Measurements from ENCODE around the gene ZNF592.
"Not testable (repeated sequence)": the region's sequence is repeated elsewhere in the genome, so short reads cannot be mapped to it uniquely, and the experiment has no call there.

Gene ZNF592

GRCh38 chr15:84748274-84749110 lies at the start of gene ZNF592:
TSS of gene ZNF592 (plus strand) at chr15:84748592. CDS start at chr15:84782676, 34,084 bp downstream.
- in situ Hi-C loops (cut with MboI; ENCODE audit: low pct_unique_long_range_greater_than_20kb, low sequenced_read_pairs): no loop called here
- peak; percentile 30 for DNase-seq

GRCh38 chr15:84699538-84700191 lies 48.7 kb upstream of the ZNF592 start:
- in situ Hi-C loops (cut with MboI; ENCODE audit: low pct_unique_long_range_greater_than_20kb, low sequenced_read_pairs): no loop called here
- no peak for DNase-seq

- in situ Hi-C loops (cut with MboI; ENCODE audit: low pct_unique_long_range_greater_than_20kb, low sequenced_read_pairs): no loop called here
- DNase-seq: no peak
Observed at GRCh38 chr15:84702961-84703482, 45.4 kb upstream of the ZNF592 start.

GRCh38 chr15:84703808-84704207 lies 44.6 kb upstream of the ZNF592 start:
- in situ Hi-C loops (cut with MboI; ENCODE audit: low pct_unique_long_range_greater_than_20kb, low sequenced_read_pairs): no loop called here
- no peak for DNase-seq

- in situ Hi-C loops (cut with MboI; ENCODE audit: low pct_unique_long_range_greater_than_20kb, low sequenced_read_pairs): no loop called here
- DNase-seq: no peak
Observed at GRCh38 chr15:84714372-84714771, 34.0 kb upstream of the ZNF592 start.

- in situ Hi-C loops (cut with MboI; ENCODE audit: low pct_unique_long_range_greater_than_20kb, low sequenced_read_pairs): no loop called here
- peak; percentile 50 for DNase-seq
Observed at GRCh38 chr15:84714821-84715220, 33.6 kb upstream of the ZNF592 start.

DNA sequence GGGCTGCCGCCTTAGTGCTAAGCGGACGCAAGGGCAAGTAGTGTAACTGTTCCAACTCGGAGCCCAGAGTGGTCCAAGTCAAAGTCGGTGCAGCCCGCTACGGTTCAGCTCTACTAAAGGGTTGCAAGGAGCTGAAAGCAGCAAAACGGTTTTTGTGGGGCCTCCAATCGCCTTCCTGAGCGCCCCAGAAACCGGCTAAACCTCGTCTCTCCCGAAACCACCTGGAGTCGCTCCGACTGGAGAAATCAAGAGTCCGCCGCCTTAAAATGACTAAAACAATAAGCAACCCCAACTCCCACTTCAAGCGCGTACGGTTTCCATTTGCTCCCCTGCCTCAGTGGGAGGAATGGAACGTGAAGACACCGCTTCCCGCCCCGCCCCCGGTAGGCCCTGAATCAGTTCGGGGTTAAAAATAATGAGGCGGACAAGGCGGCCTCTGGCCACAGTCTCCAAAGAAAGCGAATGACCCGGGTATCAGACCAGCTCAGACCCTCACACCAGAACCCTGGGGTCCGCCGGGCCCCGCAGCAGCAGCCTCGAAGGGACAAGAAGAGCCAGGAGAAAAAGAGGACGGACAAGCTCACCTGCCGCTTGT lies 32.9 kb upstream of the ZNF592 start:
- no peak for DNase-seq
- in situ Hi-C loops (cut with MboI; ENCODE audit: low pct_unique_long_range_greater_than_20kb, low sequenced_read_pairs): no loop called here

GRCh38 chr15:84716036-84716732 lies 32.2 kb upstream of the ZNF592 start, which contains the start of gene SEC11A:
TSS of gene SEC11A (minus strand) at chr15:84716139. CDS start at chr15:84716075, 64 bp downstream.
- DNase-seq: peak; percentile 100
- in situ Hi-C loops (cut with MboI; ENCODE audit: low pct_unique_long_range_greater_than_20kb, low sequenced_read_pairs): no loop called here

GRCh38 chr15:84721371-84721770 lies 27.0 kb upstream of the ZNF592 start:
- in situ Hi-C loops (cut with MboI; ENCODE audit: low pct_unique_long_range_greater_than_20kb, low sequenced_read_pairs): no loop called here
- no peak for DNase-seq

DNA sequence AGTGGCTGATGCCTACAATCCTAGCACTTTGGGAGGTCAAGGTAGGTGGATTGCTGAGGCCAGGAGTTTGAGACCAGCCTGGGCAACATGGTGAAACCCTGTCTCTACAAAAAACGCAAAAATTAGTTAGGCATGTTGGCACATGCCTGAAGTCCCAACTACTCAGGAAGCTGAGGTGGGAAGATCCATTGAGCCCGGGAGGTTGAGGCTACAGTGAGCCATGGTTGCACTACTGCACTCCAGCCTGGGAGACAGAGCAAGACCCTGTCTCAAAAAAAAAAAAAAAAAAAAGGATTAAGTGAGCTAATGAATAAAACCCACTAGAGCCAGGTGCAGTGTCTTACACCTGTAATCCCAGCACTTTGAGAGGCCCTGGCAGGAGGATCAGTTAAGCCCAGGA lies 25.8 kb upstream of the ZNF592 start:
- DNase-seq: no peak
- in situ Hi-C loops (cut with MboI; ENCODE audit: low pct_unique_long_range_greater_than_20kb, low sequenced_read_pairs): no loop called here

GRCh38 chr15:84725001-84725491 lies 23.3 kb upstream of the ZNF592 start:
- in situ Hi-C loops (cut with MboI; ENCODE audit: low pct_unique_long_range_greater_than_20kb, low sequenced_read_pairs): no loop called here

DNA sequence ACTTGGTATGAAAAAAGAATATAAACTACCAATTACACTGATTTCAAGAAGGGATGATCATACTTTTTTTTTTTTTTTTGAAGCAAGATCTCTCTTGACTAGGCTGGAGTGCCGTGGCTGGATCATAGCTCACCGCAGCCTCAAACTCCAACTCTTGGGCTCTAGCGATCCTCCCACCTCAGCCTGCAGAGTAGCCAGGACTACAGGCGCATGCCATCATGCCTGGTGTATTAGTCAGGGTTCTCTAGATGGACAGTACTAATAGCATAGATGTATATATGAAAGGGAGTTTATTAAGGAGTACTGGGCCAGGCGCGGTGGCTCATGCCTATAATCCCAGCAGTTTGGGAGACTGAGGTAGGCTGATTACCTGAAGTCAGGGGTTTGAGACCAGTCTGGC lies 21.0 kb upstream of the ZNF592 start:
- in situ Hi-C loops (cut with MboI; ENCODE audit: low pct_unique_long_range_greater_than_20kb, low sequenced_read_pairs): no loop called here
- no peak for DNase-seq

More at GRCh38 chr15:84725001-84725491, 23.3 kb upstream of the ZNF592 start:
- peak; percentile 79 for DNase-seq

GRCh38 chr15:84731774-84732173 lies 16.6 kb upstream of the ZNF592 start:
- DNase-seq: no peak
- in situ Hi-C loops (cut with MboI; ENCODE audit: low pct_unique_long_range_greater_than_20kb, low sequenced_read_pairs): no loop called here

- peak; percentile 98 for DNase-seq
- in situ Hi-C loops (cut with MboI; ENCODE audit: low pct_unique_long_range_greater_than_20kb, low sequenced_read_pairs): no loop called here
Observed at GRCh38 chr15:84734794-84735479, 13.5 kb upstream of the ZNF592 start.

- DNase-seq; in situ Hi-C loops (cut with MboI; ENCODE audit: low pct_unique_long_range_greater_than_20kb, low sequenced_read_pairs): not testable (repeated sequence)
Observed at GRCh38 chr15:84735480-84736061, 12.8 kb upstream of the ZNF592 start.

DNA sequence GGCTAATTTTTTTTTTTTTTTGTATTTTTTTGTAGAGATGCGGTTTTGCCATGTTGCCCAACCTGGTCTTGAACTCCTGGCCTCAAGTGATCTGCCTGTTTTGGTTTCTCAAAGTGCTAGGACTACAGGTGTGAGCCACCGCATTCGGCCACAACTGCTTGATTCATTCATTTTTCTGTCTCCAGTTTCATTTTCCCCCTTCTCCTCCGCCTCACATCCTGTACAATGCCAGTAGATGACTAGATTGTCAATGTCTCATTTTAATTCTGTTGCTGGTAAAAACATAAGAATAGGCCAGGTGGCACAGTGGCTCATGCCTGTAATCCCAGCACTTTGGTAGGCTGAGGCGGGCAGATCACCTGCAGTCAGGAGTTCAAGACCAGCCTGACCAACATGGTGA lies 12.0 kb upstream of the ZNF592 start:
- no peak for DNase-seq
- in situ Hi-C loops (cut with MboI; ENCODE audit: low pct_unique_long_range_greater_than_20kb, low sequenced_read_pairs): no loop called here

DNA sequence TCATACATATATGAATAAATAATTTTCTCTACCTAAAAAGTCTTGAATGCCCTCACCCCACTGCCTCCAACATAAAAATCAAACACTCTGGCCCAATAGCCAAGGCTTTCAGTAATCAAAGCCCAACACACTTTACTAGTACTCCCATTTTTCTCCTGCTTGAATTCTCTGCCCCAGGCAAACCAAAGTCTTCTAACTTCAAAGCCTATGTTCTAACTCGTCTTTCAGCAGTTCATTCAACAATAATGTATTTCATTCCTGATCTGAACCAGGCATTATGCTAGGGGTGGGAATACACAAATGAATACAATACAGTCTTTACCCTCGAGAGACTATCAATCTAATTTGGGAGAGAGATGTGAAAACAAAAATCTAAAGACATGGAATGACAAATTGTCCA lies 11.4 kb upstream of the ZNF592 start:
- DNase-seq: no peak
- in situ Hi-C loops (cut with MboI; ENCODE audit: low pct_unique_long_range_greater_than_20kb, low sequenced_read_pairs): no loop called here

DNA sequence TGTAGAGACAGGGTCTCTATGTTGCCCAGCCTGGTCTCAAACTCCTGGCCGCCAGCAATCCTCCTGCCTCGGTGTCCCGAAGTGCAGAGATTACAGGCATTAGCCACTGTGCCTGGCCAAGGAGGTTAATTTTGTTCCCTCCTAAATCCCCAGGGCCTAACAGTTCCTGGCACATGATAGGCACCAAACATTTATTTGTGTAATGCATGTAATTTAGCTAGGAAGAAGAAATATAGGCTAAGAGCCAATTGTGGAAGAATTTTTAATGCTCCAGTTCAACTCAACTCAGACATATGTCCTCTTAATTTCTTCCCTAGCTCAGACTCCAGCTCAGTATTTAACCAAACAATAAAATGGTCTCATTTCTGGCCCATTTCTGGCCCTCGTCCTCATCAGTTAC lies 7.7 kb upstream of the ZNF592 start:
- no peak for DNase-seq
- in situ Hi-C loops (cut with MboI; ENCODE audit: low pct_unique_long_range_greater_than_20kb, low sequenced_read_pairs): no loop called here
